Uterus (tissue), 2 donors: ENCODE results near the gene UBR7.

ENCODE experiments used
- CTCF ChIP-seq, 4 experiments: fragments of 200-600 bp in 2 of 4; fragments of 450-650 bp in 2 of 4; sonication (generic) in 2 of 4; IDR thresholded peaks; one replicate each; pipeline ENCODE4 v1.5.1; 2016 to 2019; ENCODE audit warnings: antibody characterized with exemption in 4 of 4, mild to moderate bottlenecking in 2 of 4, moderate library complexity in 1 of 4
- POLR2A ChIP-seq, 2 donors: fragments of 450-650 bp; IDR thresholded peaks; one replicate each; pipeline ENCODE4 v1.6.1; 2016; ENCODE audit warnings: antibody characterized with exemption in 2 of 2, mild to moderate bottlenecking in 1 of 2, moderate library complexity in 1 of 2

GRCh38 chr14:93171376-93171775 is 35.7 kb upstream of the UBR7 start:
- TF ChIP-seq CTCF (IDR thresholded peaks at IDR 0.05) (no peak), POLR2A (IDR thresholded peaks at IDR 0.05) (no peak)
